Loucy (cell line): ENCODE data around the gene APAF1.

Experiments
- H2AFZ ChIP-seq: fragments of 200-600 bp; sonication (generic); 2 replicates; pipeline ENCODE4 v1.6.0; 2016; ENCODE audit warnings: antibody characterized with exemption, mild to moderate bottlenecking, low read length, moderate library complexity
- H3F3A ChIP-seq: fragments of 200-600 bp; 2 replicates; pipeline ENCODE4 v1.6.0; 2016; ENCODE audit warnings: antibody characterized with exemption, low read depth, mild to moderate bottlenecking
- H3K27me3 ChIP-seq: fragments of 200-600 bp; sonication (generic); 2 replicates; pipeline ENCODE4 v1.6.1; 2014; ENCODE audit warnings: low read length, mild to moderate bottlenecking; ENCODE audit not compliant: insufficient read depth, poor library complexity, severe bottlenecking
- H3K36me3 ChIP-seq: fragments of 200-600 bp; sonication (generic); 2 replicates; pipeline ENCODE4 v1.6.1; 2016; ENCODE audit warnings: low read length; ENCODE audit not compliant: insufficient read depth
- H3K4me1 ChIP-seq: fragments of 200-600 bp; sonication (generic); 2 replicates; pipeline ENCODE4 v1.5.1; 2014; ENCODE audit warnings: low read length, mild to moderate bottlenecking; ENCODE audit not compliant: insufficient read depth, poor library complexity, severe bottlenecking
- H3K4me2 ChIP-seq: fragments of 200-600 bp; sonication (generic); 2 replicates; pipeline ENCODE4 v1.6.0; 2014; ENCODE audit warnings: antibody characterized with exemption, low read length, low read depth, mild to moderate bottlenecking; ENCODE audit not compliant: poor library complexity, severe bottlenecking
- H3K4me3 ChIP-seq: fragments of 200-600 bp; sonication (generic); 2 replicates; pipeline ENCODE4 v1.5.1; 2014; ENCODE audit warnings: low read length, mild to moderate bottlenecking, mixed read lengths; ENCODE audit not compliant: poor library complexity, severe bottlenecking
- H3K79me2 ChIP-seq: fragments of 200-600 bp; sonication (generic); 2 replicates; pipeline ENCODE4 v1.6.1; 2014; ENCODE audit warnings: low read length; ENCODE audit not compliant: insufficient read depth
- H3K9ac ChIP-seq: fragments of 200-600 bp; sonication (generic); 2 replicates; pipeline ENCODE4 v1.6.0; 2014; ENCODE audit warnings: mild to moderate bottlenecking, low read depth, low read length, moderate library complexity; ENCODE audit not compliant: poor library complexity, severe bottlenecking
- H3K9me2 ChIP-seq: fragments of 200-600 bp; sonication (generic); replicated peaks from 2 replicates; pipeline ENCODE4 v1.6.1; 2016; ENCODE audit warnings: low read depth, low read length, mixed read lengths
- H3K9me3 ChIP-seq: fragments of 200-600 bp; sonication (generic); 2 replicates; pipeline ENCODE4 v1.6.1; 2014; ENCODE audit warnings: mild to moderate bottlenecking, antibody characterized with exemption, low read length, low read depth; ENCODE audit not compliant: insufficient read depth
- H4K20me1 ChIP-seq: fragments of 200-600 bp; sonication (generic); 2 replicates; pipeline ENCODE4 v1.6.0; 2014; ENCODE audit warnings: antibody characterized with exemption, low read length, mild to moderate bottlenecking; ENCODE audit not compliant: insufficient read depth, poor library complexity, severe bottlenecking
- CTCF ChIP-seq: fragments of 200-600 bp; sonication (generic); conservative IDR thresholded peaks from 2 replicates; pipeline ENCODE4 v1.5.1; 2014; ENCODE audit warnings: mild to moderate bottlenecking, antibody characterized with exemption, low read length
- EZH2phosphoT487 ChIP-seq: fragments of 200-600 bp; IDR thresholded peaks from 2 replicates; pipeline ENCODE4 v1.6.1; 2018; ENCODE audit warnings: antibody characterized with exemption, mild to moderate bottlenecking, moderate library complexity, borderline replicate concordance

Gene APAF1

GRCh38 chr12:98697209-98697608 is 52.1 kb downstream of the APAF1 start:
- Histone ChIP-seq H3K4me3 (no peak overlapping the region), H3K4me1 (no peaks in the 10 kb centered on the region), H3K9ac (no peak overlapping the region), H3K9me3 (no peaks in the 10 kb centered on the region), H3K4me2 (no peak overlapping the region), H3K9me2 (no peaks in the 10 kb centered on the region), H3K27me3 (no peaks in the 10 kb centered on the region), H3K79me2 (no peaks in the 10 kb centered on the region), H2AFZ (no peak overlapping the region), H3K36me3 (peaks cover 18% of the 10 kb centered on the region; the same call in 1 of the 2 replicates), H4K20me1 (no peaks in the 10 kb centered on the region), H3F3A (no peaks in the 10 kb centered on the region)
- TF ChIP-seq EZH2phosphoT487, result no peak
- TF ChIP-seq CTCF, result no peak

- no peaks in the 10 kb centered on the region for H3K4me1 ChIP-seq
- H3K4me3 ChIP-seq, result no peak overlapping the region
- H3K9me2 ChIP-seq, result no peaks in the 10 kb centered on the region
- no peak overlapping the region for H3K4me2 ChIP-seq
- H3K36me3 ChIP-seq, result peaks cover 23% of the 10 kb centered on the region; the same call in 1 of the 2 replicates
- H3K27me3 ChIP-seq, result no peaks in the 10 kb centered on the region
- no peak overlapping the region for H2AFZ ChIP-seq
- no peak for TF ChIP-seq EZH2phosphoT487
- peak; percentile 74 for TF ChIP-seq CTCF
- H3K9me3 ChIP-seq, result no peaks in the 10 kb centered on the region
- H3K79me2 ChIP-seq, result no peaks in the 10 kb centered on the region
- H3F3A ChIP-seq, result no peaks in the 10 kb centered on the region
- no peaks in the 10 kb centered on the region for H4K20me1 ChIP-seq
- H3K9ac ChIP-seq, result no peak overlapping the region
These were observed 53.7 kb downstream of the APAF1 start for GRCh38 chr12:98698603-98699463.

GRCh38 chr12:98699586-98699985 is 54.5 kb downstream of the APAF1 start:
- H3K9me2 ChIP-seq, result no peaks in the 10 kb centered on the region
- no peaks in the 10 kb centered on the region for H3K27me3 ChIP-seq
- no peaks in the 10 kb centered on the region for H3K4me1 ChIP-seq
- H3K9ac ChIP-seq, result no peak overlapping the region
- H3K79me2 ChIP-seq, result no peaks in the 10 kb centered on the region
- no peaks in the 10 kb centered on the region for H4K20me1 ChIP-seq
- H3K4me2 ChIP-seq, result no peak overlapping the region
- TF ChIP-seq EZH2phosphoT487 (no peak), CTCF (no peak)
- peaks cover 23% of the 10 kb centered on the region; the same call in 1 of the 2 replicates for H3K36me3 ChIP-seq
- no peak overlapping the region for H2AFZ ChIP-seq
- H3K4me3 ChIP-seq, result no peak overlapping the region
- no peaks in the 10 kb centered on the region for H3K9me3 ChIP-seq
- H3F3A ChIP-seq, result no peaks in the 10 kb centered on the region
